Lung (tissue), 12 donors: Measurements from ENCODE around the gene IL13RA2. TPM values are rescaled to one million over a fixed set of nuclear protein-coding genes. Genes with fewer than 3 reads are reported as not detected.

Experiments used
- ATAC-seq: fragments of 200-7000 bp; cut with Tn5 transposase; one replicate; pipeline ENCODE4 v1.9.1; 2020; ENCODE audit warnings: moderate number of reproducible peaks; ENCODE audit not compliant: insufficient read depth, low FRiP score
- DNase-seq, 3 donors: peaks; one replicate each; pipeline ENCODE4 v3.0.0-alpha.2; 2013 to 2017
- H3K27ac ChIP-seq, 2 donors: one replicate each; pipeline ENCODE4 v1.5.1; 2013; ENCODE audit warnings: mild to moderate bottlenecking in 2 of 2, moderate library complexity in 2 of 2, control low read depth in 1 of 2, inconsistent platforms in 1 of 2, low read depth in 1 of 2, low read length in 1 of 2
- H3K27me3 ChIP-seq, 3 donors: one replicate each; pipeline ENCODE4 v1.5.1; 2013; ENCODE audit warnings: low read length in 2 of 3; ENCODE audit not compliant: control insufficient read depth in 3 of 3, insufficient read depth in 3 of 3
- H3K36me3 ChIP-seq, 4 donors: one replicate each; pipeline ENCODE4 v1.5.1; 2013; ENCODE audit warnings: low read length in 4 of 4, mild to moderate bottlenecking in 1 of 4, moderate library complexity in 1 of 4; ENCODE audit not compliant: control insufficient read depth in 4 of 4, insufficient read depth in 4 of 4
- H3K4me1 ChIP-seq, 5 donors: one replicate each; pipeline ENCODE4 v1.5.1; 2013; ENCODE audit warnings: low read length in 5 of 5, mild to moderate bottlenecking in 2 of 5, moderate library complexity in 1 of 5; ENCODE audit not compliant: control insufficient read depth in 5 of 5, insufficient read depth in 5 of 5
- H3K4me3 ChIP-seq: one replicate; pipeline ENCODE4 v1.5.1; 2013; ENCODE audit warnings: mild to moderate bottlenecking, control low read depth, moderate library complexity
- H3K9ac ChIP-seq, 2 donors: one replicate each; pipeline ENCODE4 v1.5.1; 2013; ENCODE audit warnings: low read length in 2 of 2, control low read depth in 1 of 2; ENCODE audit not compliant: insufficient read depth in 1 of 2
- H3K9me3 ChIP-seq, 4 donors: one replicate each; pipeline ENCODE4 v1.5.1; 2013; ENCODE audit warnings: low read length in 3 of 4, mild to moderate bottlenecking in 1 of 4, moderate library complexity in 1 of 4; ENCODE audit not compliant: control insufficient read depth in 4 of 4, insufficient read depth in 3 of 4
- CTCF ChIP-seq: IDR thresholded peaks from 2 replicates; pipeline ENCODE4 v1.5.1; 2012; ENCODE audit warnings: mild to moderate bottlenecking; ENCODE audit errors: control extremely low read depth, extremely low read depth
- WGBS, 2 donors: extraction: QIAGEN DNeasy Blood & Tissue Kit; methylation state at CpG; one replicate each; pipeline ENCODE4 v1.1.7; 2013; 5-methylcytosine and 5-hydroxymethylcytosine counted together
- polyA plus RNA-seq, 2 donors: library from polyadenylated mRNA; stranded (reverse); fragments of 200-250 nt; gene quantifications; one replicate each; pipeline ENCODE4 v1.2.1, GENCODE V29; 2013
- total RNA-seq, 2 donors: library from RNA; depleted of rRNA in 1 of 2; stranded (reverse); fragments of >200 nt in 1 of 2; gene quantifications; one replicate each; pipeline ENCODE4 v1.2.1, GENCODE V29; 2014 to 2021
- donor health status: control.
- donor health status: control.
- donor health status: Bipolar disorder and iron deficiency.
- donor health status: healthy.
- donor health status: DM: yes; HTN: yes; CAD: no.

The IL13RA2 gene
- total and polyA plus RNA-seq, 4 donors = 0.71 to 4.4 (median 3.0) TPM

- no peak overlapping the region for H3K27ac ChIP-seq
- H3K4me1 ChIP-seq = peaks cover 0 to 8% (median 2%) of the 10 kb centered on the region in 5 donors
- no peak overlapping the region for H3K9ac ChIP-seq
- peaks cover 0 to 36% (median 11%) of the 10 kb centered on the region in 3 donors for H3K27me3 ChIP-seq
- TF ChIP-seq CTCF = no peak
- no peaks in the 10 kb centered on the region for H3K36me3 ChIP-seq
- ATAC-seq (no peak), DNase-seq (no peak)
- WGBS, 2 donors = 89 to 91% methylated on average over 2 of the region's 2 CpGs
- peaks cover 0 to 2% (median 0%) of the 10 kb centered on the region in 4 donors for H3K9me3 ChIP-seq
- H3K4me3 ChIP-seq = no peak overlapping the region
Observed at GRCh38 chrX:115031989-115032388, 14.6 kb upstream of the IL13RA2 start.

- no peak for TF ChIP-seq CTCF
- Histone ChIP-seq H3K4me1 (peaks cover 0 to 8% (median 2%) of the 10 kb centered on the region in 5 donors), H3K9me3 (no peaks in the 10 kb centered on the region), H3K9ac (no peak overlapping the region), H3K27me3 (peaks cover 0 to 23% (median 18%) of the 10 kb centered on the region in 3 donors), H3K27ac (peak overlapping the region in 1 of 2 donors; percentile 52), H3K36me3 (no peaks in the 10 kb centered on the region), H3K4me3 (no peak overlapping the region)
- DNase-seq (peak; percentile 26 to 72 (median 51)), ATAC-seq (no peak)
- WGBS, 2 donors = 57% methylated on average over 2 of the region's 2 CpGs
Observed at GRCh38 chrX:115030625-115031024, 13.2 kb upstream of the IL13RA2 start.

- no peak for TF ChIP-seq CTCF
- H3K27ac ChIP-seq = peak overlapping the region in 1 of 2 donors; percentile 39
- ATAC-seq (no peak), DNase-seq (peak in 2 of 3 donors; percentile 14 to 26)
- H3K9me3 ChIP-seq = no peaks in the 10 kb centered on the region
- H3K36me3 ChIP-seq = no peaks in the 10 kb centered on the region
- H3K4me3 ChIP-seq = no peak overlapping the region
- 7 to 23% methylated on average over 5 of the region's 5 CpGs for WGBS, 2 donors
- peaks cover 0 to 19% (median 18%) of the 10 kb centered on the region in 3 donors for H3K27me3 ChIP-seq
- H3K9ac ChIP-seq = peak overlapping the region in 1 of 2 donors; percentile 57
- peaks cover 0 to 8% (median 2%) of the 10 kb centered on the region in 5 donors for H3K4me1 ChIP-seq
Observed at GRCh38 chrX:115029869-115030570, 12.6 kb upstream of the IL13RA2 start.
